ENCODE data around the gene ZNF669.
"Not testable (repeated sequence)": the region's sequence is repeated elsewhere in the genome, so short reads cannot be mapped to it uniquely, and the experiment has no call there.

ZNF669 gene

GRCh38 chr1:247103859-247104591, at the start of gene ZNF669:
TSS of gene ZNF669 (minus strand) at chr1:247104356. CDS start at chr1:247104199, 157 bp downstream.
- DNase-seq = peak; percentile 92 to 94

- DNase-seq = no peak
Observed at GRCh38 chr1:247147781-247148180, 43.6 kb upstream of the ZNF669 start.

- DNase-seq = not testable (repeated sequence)
Observed at GRCh38 chr1:247147120-247147519, 43.0 kb upstream of the ZNF669 start.

GRCh38 chr1:247146671-247147070, 42.5 kb upstream of the ZNF669 start:
- DNase-seq = no peak

GRCh38 chr1:247145279-247145678, 41.1 kb upstream of the ZNF669 start:
- no peak for DNase-seq

GRCh38 chr1:247139557-247139956, 35.4 kb upstream of the ZNF669 start:
- not testable (repeated sequence) for DNase-seq

- no peak for DNase-seq
Observed at GRCh38 chr1:247131236-247131635, 27.1 kb upstream of the ZNF669 start.

GRCh38 chr1:247127519-247128282, 23.5 kb upstream of the ZNF669 start:
- not testable (repeated sequence) for DNase-seq

GRCh38 chr1:247126601-247127000, 22.4 kb upstream of the ZNF669 start:
- DNase-seq = not testable (repeated sequence)

- not testable (repeated sequence) for DNase-seq
Observed at GRCh38 chr1:247126166-247126565, 22.0 kb upstream of the ZNF669 start.

GRCh38 chr1:247121382-247121781, 17.2 kb upstream of the ZNF669 start:
- no peak for DNase-seq

- DNase-seq = not testable (repeated sequence)
Observed at GRCh38 chr1:247120408-247120668, 16.2 kb upstream of the ZNF669 start.

GRCh38 chr1:247119600-247120407, 15.6 kb upstream of the ZNF669 start:
- no peak for DNase-seq

- DNase-seq = peak in 1 of 2 donors; percentile 36
Observed at GRCh38 chr1:247118946-247119446, 14.8 kb upstream of the ZNF669 start.

GRCh38 chr1:247115545-247115944, 11.4 kb upstream of the ZNF669 start:
- DNase-seq = no peak

- DNase-seq = no peak
Observed at GRCh38 chr1:247115141-247115510, 11.0 kb upstream of the ZNF669 start.

GRCh38 chr1:247114351-247115140, 10.4 kb upstream of the ZNF669 start:
- DNase-seq = no peak

GRCh38 chr1:247113733-247114271, 9.6 kb upstream of the ZNF669 start:
- no peak for DNase-seq

- no peak for DNase-seq
Observed at GRCh38 chr1:247113094-247113497, 8.9 kb upstream of the ZNF669 start.

GRCh38 chr1:247112479-247112781, 8.3 kb upstream of the ZNF669 start:
- DNase-seq = no peak

GRCh38 chr1:247111700-247112478, 7.7 kb upstream of the ZNF669 start:
- DNase-seq = no peak

GRCh38 chr1:247111259-247111699, 7.1 kb upstream of the ZNF669 start:
- no peak for DNase-seq

All from CD4-positive, alpha-beta T cell treated with Interleukin-4 for 1 hour (primary cell).